Transverse colon (tissue), 4 donors: ENCODE measurements around the gene YPEL2. TPM values are rescaled to one million over a fixed set of nuclear protein-coding genes. Genes with fewer than 3 reads are reported as not detected.

Source experiments
- DNase-seq: peaks from one replicate; pipeline ENCODE4 v3.0.0-alpha.2; 2019
- H3K27ac ChIP-seq, 4 donors: fragments of 200-600 bp; sonication (generic); 2 replicates each; pipeline ENCODE4 v1.5.1; 2016 to 2018; ENCODE audit warnings: inconsistent platforms in 4 of 4
- H3K27me3 ChIP-seq: fragments of 200-600 bp; sonication (generic); 2 replicates; pipeline ENCODE4 v1.5.1; 2017; ENCODE audit warnings: inconsistent platforms
- H3K36me3 ChIP-seq, 4 donors: fragments of 200-600 bp; sonication (generic); 2 replicates each; pipeline ENCODE4 v1.5.1; 2017 to 2019; ENCODE audit warnings: inconsistent platforms in 4 of 4
- H3K4me1 ChIP-seq, 4 donors: fragments of 200-600 bp; sonication (generic); 2 replicates each; pipeline ENCODE4 v1.5.1; 2017 to 2020; ENCODE audit warnings: inconsistent platforms in 4 of 4
- H3K4me3 ChIP-seq, 4 donors: fragments of 200-600 bp; sonication (generic); 1 replicate in 1 of 4; 2 replicates in 3 of 4; pipeline versions ENCODE4 v1.5.1 to v1.6.1; 2017 to 2019; ENCODE audit warnings: inconsistent platforms in 4 of 4
- H3K9me3 ChIP-seq, 2 donors: fragments of 200-600 bp; sonication (generic); 2 replicates each; pipeline ENCODE4 v1.5.1; 2017 to 2019; ENCODE audit warnings: inconsistent platforms in 2 of 2
- CTCF ChIP-seq, 5 experiments: fragments of 200-600 bp in 3 of 5; fragments of 450-650 bp in 2 of 5; sonication (generic) in 3 of 5; IDR thresholded peaks; 1 replicate in 2 of 5; 2 replicates in 3 of 5; pipeline ENCODE4 v1.5.1; 2016 to 2017; ENCODE audit warnings: antibody characterized with exemption in 5 of 5, inconsistent platforms in 3 of 5, mild to moderate bottlenecking in 2 of 5, moderate library complexity in 1 of 5
- EP300 ChIP-seq: sonication (generic); formaldehyde crosslinking; IDR thresholded peaks from one replicate; pipeline ENCODE4 v1.6.1; 2017; ENCODE audit warnings: antibody characterized with exemption, low read depth
- POLR2A ChIP-seq: fragments of 450-650 bp; IDR thresholded peaks from one replicate; pipeline ENCODE4 v1.6.1; 2016; ENCODE audit warnings: antibody characterized with exemption, mild to moderate bottlenecking, moderate library complexity
- POLR2AphosphoS5 ChIP-seq, 3 donors: sonication (generic); formaldehyde crosslinking; IDR thresholded peaks; one replicate each; pipeline ENCODE4 v1.6.1; 2016; ENCODE audit warnings: antibody characterized with exemption in 3 of 3
- WGBS, 2 donors: methylation state at CpG; one replicate each; pipeline ENCODE4 v1.1.5; 2018; ENCODE audit warnings: low coverage in 1 of 2; 5-methylcytosine and 5-hydroxymethylcytosine counted together
- in situ Hi-C, 4 donors: fragments of 200-750 bp; cut with MboI; loops; one replicate each; pipeline versions ENCODE4 v1.15.0 to v1.15.1; 2017; ENCODE audit warnings: low sequenced_read_pairs in 3 of 4, low pct_ligation_motif_present in 1 of 4, low pct_unique_long_range_greater_than_20kb in 1 of 4
- intact Hi-C: fragments of 100-400 bp; cut with DNase I; formaldehyde crosslinking; loops from one replicate; pipeline ENCODE4 v1.15.1; 2023; ENCODE audit warnings: low total_unique reads
- total RNA-seq, 4 donors: library from RNA; depleted of rRNA; stranded (reverse); fragments of >200 nt; gene quantifications; one replicate each; pipeline ENCODE4 v1.1.0, GENCODE V29; 2016

YPEL2 gene
- total RNA-seq, 4 donors from 2014 or later: 24.7 to 45.0 (median 32.8) TPM

GRCh38 chr17:59396134-59396826 is 64.8 kb downstream of the YPEL2 start:
- H3K36me3 ChIP-seq: peaks cover 0 to 30% (median 7%) of the 10 kb centered on the region in 4 donors
- no peak overlapping the region for H3K27ac ChIP-seq
- H3K4me1 ChIP-seq: peaks cover 0 to 1% (median 0%) of the 10 kb centered on the region in 4 donors
- DNase-seq: no peak
- no peaks in the 10 kb centered on the region for H3K27me3 ChIP-seq
- in situ Hi-C loops: no loop called here
- 90 to 92% methylated on average over 8 to 9 of the region's 9 CpGs for WGBS, 2 donors
- H3K9me3 ChIP-seq: no peaks in the 10 kb centered on the region
- H3K4me3 ChIP-seq: no peak overlapping the region
- TF ChIP-seq POLR2AphosphoS5 (IDR thresholded peaks at IDR 0.05): no peak
- TF ChIP-seq POLR2A: no peak
- no peak for TF ChIP-seq CTCF (IDR thresholded peaks at IDR 0.05)
- no peak for TF ChIP-seq EP300
- intact Hi-C loops: no loop called here

GRCh38 chr17:59397316-59398073 is 66.0 kb downstream of the YPEL2 start:
- Histone ChIP-seq H3K27me3 (no peaks in the 10 kb centered on the region), H3K9me3 (no peaks in the 10 kb centered on the region), H3K4me3 (no peak overlapping the region), H3K36me3 (peaks cover 0 to 21% (median 6%) of the 10 kb centered on the region in 4 donors), H3K4me1 (peaks cover 0 to 3% (median 0%) of the 10 kb centered on the region in 4 donors), H3K27ac (no peak overlapping the region)
- no peak for TF ChIP-seq POLR2AphosphoS5 (IDR thresholded peaks at IDR 0.05)
- no peak for TF ChIP-seq POLR2A
- no peak for TF ChIP-seq CTCF (IDR thresholded peaks at IDR 0.05)
- TF ChIP-seq EP300: no peak
- in situ Hi-C loops: no loop called here
- intact Hi-C loops: no loop called here
- DNase-seq: no peak
- WGBS, 2 donors: 96 to 100% methylated on average over 9 to 15 of the region's 15 CpGs

- no peaks in the 10 kb centered on the region for H3K9me3 ChIP-seq
- intact Hi-C loops: no loop called here
Observed at GRCh38 chr17:59399914-59400313, 68.5 kb downstream of the YPEL2 start.

More at GRCh38 chr17:59399914-59400313, 68.5 kb downstream of the YPEL2 start:
- TF ChIP-seq POLR2AphosphoS5 (IDR thresholded peaks at IDR 0.05): no peak
- no peak for TF ChIP-seq POLR2A
- TF ChIP-seq EP300: no peak
- no peak for TF ChIP-seq CTCF (IDR thresholded peaks at IDR 0.05)
- in situ Hi-C loops: no loop called here
- Histone ChIP-seq H3K4me1 (peaks cover 0 to 3% (median 0%) of the 10 kb centered on the region in 4 donors), H3K4me3 (no peak overlapping the region), H3K36me3 (peaks cover 0 to 36% (median 6%) of the 10 kb centered on the region in 4 donors), H3K27me3 (no peaks in the 10 kb centered on the region), H3K27ac (no peak overlapping the region)
- WGBS, 2 donors: 68 to 85% methylated on average over 4 to 7 of the region's 7 CpGs
- DNase-seq: no peak
